PFSK-1 (cell line): ENCODE results near the gene TNNI3K.

Source experiments
- FOXP2 ChIP-seq: optimal IDR thresholded peaks from 2 replicates; pipeline ENCODE3; 2011; ENCODE audit warnings: borderline replicate concordance, control low read depth, inconsistent platforms; ENCODE audit not compliant: insufficient read depth; ENCODE audit errors: extremely low read length, extremely low read depth
- POLR2AphosphoS5 ChIP-seq: IDR thresholded peaks from 2 replicates; pipeline ENCODE4 v1.6.1; 2012; ENCODE audit warnings: low read depth, mild to moderate bottlenecking, control low read depth, low read length, moderate library complexity
- TAF1 ChIP-seq: IDR thresholded peaks from 2 replicates; pipeline ENCODE4 v1.6.1; 2012; ENCODE audit warnings: low read length, control low read depth, borderline replicate concordance; ENCODE audit not compliant: insufficient read depth
- TF ChIP-seq, protein P1 (sequence below), 2 experiments: IDR thresholded peaks; 2 replicates each; pipeline versions ENCODE4 v1.6.1 to v1.8.0; 2011 to 2012; ENCODE audit warnings: low read depth in 2 of 2, low read length in 2 of 2, control low read depth in 1 of 2, inconsistent platforms in 1 of 2, mild to moderate bottlenecking in 1 of 2, moderate library complexity in 1 of 2; ENCODE audit not compliant: insufficient read depth in 1 of 2

DNA sequence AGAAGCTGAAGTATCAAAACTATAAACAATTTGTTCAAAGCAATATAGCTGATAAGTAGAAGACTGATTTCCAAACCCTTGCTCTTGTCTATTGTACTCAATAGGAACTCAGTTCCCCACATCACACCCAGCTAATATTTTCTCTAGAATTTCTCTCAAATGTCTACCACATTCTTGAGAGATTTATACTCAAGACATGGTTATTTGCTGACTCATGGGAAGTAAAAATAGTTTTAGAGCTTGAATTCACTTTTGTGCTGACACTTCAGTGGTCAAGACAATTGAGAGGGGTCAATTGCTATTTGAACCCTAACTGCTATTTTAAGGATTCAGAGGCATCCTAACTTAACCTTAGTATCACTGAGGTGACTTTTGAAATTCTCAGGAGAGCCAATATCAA, 99.0 kb downstream of the TNNI3K start:
- no peak for TF ChIP-seq POLR2AphosphoS5
- TF ChIP-seq TAF1 = no peak
- TF ChIP-seq FOXP2 = no peak
- TF ChIP-seq, protein P1, sequence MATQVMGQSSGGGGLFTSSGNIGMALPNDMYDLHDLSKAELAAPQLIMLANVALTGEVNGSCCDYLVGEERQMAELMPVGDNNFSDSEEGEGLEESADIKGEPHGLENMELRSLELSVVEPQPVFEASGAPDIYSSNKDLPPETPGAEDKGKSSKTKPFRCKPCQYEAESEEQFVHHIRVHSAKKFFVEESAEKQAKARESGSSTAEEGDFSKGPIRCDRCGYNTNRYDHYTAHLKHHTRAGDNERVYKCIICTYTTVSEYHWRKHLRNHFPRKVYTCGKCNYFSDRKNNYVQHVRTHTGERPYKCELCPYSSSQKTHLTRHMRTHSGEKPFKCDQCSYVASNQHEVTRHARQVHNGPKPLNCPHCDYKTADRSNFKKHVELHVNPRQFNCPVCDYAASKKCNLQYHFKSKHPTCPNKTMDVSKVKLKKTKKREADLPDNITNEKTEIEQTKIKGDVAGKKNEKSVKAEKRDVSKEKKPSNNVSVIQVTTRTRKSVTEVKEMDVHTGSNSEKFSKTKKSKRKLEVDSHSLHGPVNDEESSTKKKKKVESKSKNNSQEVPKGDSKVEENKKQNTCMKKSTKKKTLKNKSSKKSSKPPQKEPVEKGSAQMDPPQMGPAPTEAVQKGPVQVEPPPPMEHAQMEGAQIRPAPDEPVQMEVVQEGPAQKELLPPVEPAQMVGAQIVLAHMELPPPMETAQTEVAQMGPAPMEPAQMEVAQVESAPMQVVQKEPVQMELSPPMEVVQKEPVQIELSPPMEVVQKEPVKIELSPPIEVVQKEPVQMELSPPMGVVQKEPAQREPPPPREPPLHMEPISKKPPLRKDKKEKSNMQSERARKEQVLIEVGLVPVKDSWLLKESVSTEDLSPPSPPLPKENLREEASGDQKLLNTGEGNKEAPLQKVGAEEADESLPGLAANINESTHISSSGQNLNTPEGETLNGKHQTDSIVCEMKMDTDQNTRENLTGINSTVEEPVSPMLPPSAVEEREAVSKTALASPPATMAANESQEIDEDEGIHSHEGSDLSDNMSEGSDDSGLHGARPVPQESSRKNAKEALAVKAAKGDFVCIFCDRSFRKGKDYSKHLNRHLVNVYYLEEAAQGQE (IDR thresholded peaks at IDR 0.05; ENCODE audit: insufficient read depth in 1 of 2, low read depth in 2 of 2, low read length in 2 of 2) = no peak
